Central memory CD4-positive, alpha-beta T cell (primary cell): ENCODE measurements around the gene PRSS2.

Source experiments
- DNase-seq: peaks from one replicate; pipeline ENCODE4 v3.0.0; 2022

The PRSS2 gene

DNA sequence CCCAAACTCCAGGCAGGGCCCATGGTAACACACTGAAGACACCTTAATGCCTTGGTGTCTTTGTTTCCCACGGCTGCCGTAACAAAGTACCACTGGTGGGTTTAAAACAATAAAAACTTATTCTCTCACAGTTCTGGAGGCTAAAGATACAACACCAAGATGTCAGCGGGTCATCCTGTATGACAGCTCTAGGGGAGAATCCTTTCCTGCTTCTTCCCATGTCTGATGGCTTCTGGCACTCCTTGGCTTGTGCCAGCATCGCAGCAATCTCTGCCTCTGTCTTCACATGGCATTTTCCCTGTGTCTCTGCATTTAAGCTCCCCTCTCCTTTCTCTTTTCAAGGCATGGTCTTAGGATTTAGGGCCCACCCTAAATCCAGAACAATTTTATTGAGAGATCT lies 33.1 kb downstream of the PRSS2 start:
- no peak for DNase-seq

DNA sequence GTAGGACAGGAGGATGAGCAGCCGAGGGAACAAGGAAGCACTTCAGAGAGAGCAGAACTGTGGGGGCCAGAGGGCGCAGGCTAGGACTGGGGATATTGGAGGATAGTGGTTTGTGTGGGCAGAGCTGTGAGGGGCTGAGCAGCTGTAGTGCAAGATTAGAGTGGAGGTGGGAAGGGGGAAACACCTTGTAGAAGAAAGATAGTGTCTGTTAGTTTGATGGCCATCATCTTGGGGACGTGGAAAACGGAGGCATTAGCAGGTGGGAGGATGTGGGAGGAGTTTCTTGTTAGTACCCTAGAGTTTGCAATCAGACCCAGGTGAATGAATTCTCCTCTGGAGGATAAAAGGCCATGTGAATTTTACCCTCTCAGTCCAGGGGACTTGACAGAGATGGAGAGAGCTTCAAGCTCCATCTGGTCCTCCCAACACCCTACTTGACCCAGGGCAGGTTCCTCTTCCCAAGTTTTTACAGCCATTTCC lies 34.0 kb downstream of the PRSS2 start:
- DNase-seq: no peak

DNA sequence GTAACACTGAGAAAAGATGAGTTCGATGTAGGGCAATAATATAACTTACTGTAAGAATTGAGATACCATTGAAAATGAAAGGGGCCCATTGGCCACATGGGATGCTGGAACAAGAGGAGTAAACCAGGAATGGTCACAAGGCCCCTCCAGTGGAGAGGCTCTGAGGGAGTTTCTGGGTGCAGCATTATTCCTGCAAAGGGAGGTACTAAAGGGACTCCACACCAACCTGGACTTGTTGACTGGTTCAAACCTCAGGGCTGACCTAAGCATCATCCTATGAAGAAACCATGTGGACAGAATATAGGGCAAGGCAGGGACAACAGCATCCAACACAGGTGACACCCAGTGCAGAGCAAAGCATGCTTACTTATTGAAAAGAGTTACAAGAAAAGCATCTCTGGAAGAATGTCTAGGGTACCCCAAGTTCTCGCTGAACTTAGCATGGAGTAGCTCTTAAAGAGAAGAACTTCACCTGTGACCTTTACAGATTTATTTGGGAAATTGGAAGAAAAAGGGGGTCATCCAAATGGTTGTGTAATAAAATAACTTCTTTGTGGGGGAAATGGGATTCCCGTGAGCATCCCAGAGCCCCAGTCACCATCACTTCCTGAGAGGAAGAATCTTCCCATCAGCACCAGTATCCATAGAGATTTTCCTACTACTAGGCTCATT lies 34.7 kb downstream of the PRSS2 start:
- no peak for DNase-seq

DNA sequence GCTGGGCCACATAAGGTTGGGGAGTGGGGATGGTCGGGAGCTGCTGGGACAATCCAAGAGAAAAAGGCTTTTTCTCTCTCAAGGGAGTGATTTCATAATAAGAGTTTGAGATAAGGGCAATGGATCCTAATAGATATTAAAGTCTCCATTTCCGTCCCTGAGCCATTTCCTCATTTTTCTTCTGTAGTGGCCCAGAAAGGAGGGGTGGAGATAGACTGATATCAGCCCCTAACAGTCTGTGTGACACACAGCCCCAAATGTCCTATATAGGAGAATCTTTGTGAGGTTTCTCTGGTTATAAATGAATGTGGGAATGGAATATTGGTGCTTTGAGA lies 35.2 kb downstream of the PRSS2 start:
- DNase-seq: no peak

DNA sequence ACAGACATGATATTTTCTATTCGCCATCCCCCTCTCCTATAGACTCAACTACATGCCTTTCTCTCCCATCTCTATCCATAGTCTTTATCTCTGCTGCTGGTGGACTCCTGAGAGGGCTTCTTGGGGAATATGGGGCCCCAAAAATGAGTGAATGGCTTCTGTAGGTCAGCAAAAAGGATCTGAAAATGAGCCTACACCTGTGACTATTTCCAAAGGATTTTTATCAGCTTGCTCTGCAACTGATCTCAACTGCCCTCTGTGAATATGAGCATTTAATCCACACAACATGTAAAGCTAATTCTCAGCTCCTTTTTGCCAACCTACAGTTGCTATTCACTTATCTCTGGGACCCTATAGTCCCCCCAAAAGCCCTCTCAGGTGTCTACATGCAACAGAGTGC lies 36.2 kb downstream of the PRSS2 start:
- no peak for DNase-seq

DNA sequence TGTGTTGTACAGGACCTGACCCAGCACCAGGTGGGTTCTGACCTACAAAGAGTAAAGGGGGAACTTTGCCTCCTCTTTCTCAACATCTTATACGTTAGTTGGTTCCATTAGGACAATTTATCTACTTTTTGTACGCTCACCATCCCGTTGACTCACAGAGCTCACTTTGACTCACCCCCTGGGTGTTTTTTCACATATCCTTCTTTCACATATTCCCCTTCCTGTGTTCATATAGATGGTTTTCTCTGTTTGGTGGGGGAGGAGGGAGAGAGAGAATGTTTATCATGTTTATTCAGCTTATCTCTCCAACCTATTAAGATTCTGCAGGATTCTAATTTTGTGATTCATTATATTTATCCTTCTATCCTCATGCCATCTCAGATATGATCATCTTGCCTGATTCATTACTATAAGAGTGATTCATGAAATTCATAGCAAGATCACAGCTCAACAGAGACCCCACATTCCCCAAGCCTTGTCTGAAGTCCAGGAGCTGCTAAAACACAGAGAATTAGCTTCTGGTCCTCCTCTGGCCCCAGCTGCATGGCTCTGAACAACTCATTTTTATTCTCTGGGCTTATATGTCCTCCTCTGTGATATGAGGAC lies 37.2 kb downstream of the PRSS2 start:
- DNase-seq: peak; percentile 68

DNA sequence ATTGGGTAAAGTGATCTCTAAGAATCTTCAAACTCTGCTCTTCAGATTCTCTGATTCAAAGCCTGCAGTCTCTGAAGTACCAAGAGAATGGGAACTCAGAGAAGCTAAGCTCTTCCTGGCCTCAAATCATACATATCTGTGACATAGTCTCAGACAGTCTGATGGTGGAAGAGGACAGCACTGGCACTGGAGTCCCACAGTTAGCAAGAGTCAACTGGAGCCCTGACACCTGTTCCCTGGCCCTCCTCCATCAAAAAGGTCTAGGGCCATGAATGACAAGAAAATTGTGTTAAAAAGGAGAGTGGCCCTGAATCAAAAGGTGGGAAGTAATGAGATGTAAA lies 37.7 kb downstream of the PRSS2 start:
- no peak for DNase-seq

DNA sequence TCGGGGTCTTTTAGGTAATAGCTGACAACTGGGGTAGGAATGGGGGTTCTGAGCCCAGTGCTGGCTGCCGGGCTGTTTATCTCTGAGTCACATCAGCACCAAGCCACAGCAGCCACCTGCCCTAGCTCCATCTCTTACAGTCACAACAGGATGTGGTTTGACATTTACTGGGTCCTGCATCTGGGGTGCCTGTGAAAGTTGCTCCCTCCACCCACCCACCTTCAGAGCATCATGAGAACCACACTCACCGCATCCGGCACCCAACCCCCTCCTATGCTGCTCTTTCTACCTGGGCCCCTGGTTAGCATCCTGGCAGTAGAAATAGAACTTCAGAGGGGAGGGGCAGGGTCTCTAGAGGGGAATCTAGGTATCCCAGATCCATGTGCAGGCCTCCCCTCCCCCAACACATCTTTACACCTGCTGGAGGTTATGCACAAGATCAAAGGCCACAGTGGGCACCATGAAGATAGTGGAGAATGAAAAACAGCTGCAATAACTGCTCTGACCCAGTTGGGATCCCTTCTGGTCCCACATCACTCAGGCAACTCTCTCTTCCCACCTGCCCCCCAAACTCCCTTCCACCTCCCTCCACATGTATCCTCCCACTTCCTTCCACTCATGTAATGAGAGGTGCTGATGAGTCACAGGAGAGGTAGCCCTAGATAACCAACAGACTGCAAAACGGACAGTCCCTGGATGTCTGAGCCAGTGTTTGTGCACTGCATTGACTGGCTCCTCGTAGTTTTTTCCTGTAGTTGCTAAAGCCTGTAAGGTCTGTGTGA lies 38.2 kb downstream of the PRSS2 start:
- DNase-seq: peak; percentile 99

DNA sequence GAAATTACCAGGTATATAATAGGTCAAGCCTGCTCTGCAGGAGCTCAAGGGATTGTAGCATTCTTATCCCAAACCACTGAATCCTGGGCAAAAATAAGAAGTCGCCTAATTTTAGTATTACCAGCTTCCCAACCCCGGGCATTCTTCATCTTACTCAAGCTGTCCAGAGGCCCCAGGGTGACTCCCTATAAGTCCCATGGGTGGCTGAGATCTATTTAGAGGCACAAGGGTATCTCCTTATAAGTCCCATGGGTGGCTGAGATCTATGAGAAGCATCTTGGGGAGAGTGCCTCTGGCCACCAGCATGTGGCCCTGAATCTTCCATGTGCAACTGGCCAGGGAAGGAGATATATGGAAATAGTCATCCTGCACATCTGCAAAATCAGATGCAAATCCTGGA lies 38.9 kb downstream of the PRSS2 start:
- no peak for DNase-seq

DNA sequence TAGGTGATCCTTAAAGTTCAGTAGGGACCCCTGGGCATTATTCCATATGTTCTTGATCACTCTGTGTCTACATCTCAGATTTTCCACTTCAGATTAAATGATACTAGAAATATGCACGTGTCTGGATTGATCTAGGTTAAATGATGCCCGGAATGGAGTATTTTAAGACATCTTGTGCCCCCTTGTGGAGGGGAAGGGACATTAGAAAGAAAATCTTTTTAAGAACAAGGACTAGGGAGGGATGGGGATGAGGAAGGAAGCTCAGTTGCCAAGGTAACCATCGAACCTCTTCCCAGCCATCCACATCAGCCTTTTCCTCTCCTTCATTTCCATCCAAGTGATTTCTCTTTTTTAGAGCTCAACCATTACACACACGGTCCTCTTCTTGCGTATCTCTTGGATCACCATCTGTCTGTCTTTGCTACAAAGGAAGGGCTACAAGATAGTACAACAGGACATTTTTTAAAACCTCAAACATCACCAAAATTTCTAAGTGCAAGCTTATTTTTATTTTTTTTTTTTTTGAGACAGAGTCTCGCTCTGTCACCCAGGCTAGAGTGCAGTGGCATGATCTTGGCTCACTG lies 40.5 kb downstream of the PRSS2 start:
- DNase-seq: peak; percentile 79

DNA sequence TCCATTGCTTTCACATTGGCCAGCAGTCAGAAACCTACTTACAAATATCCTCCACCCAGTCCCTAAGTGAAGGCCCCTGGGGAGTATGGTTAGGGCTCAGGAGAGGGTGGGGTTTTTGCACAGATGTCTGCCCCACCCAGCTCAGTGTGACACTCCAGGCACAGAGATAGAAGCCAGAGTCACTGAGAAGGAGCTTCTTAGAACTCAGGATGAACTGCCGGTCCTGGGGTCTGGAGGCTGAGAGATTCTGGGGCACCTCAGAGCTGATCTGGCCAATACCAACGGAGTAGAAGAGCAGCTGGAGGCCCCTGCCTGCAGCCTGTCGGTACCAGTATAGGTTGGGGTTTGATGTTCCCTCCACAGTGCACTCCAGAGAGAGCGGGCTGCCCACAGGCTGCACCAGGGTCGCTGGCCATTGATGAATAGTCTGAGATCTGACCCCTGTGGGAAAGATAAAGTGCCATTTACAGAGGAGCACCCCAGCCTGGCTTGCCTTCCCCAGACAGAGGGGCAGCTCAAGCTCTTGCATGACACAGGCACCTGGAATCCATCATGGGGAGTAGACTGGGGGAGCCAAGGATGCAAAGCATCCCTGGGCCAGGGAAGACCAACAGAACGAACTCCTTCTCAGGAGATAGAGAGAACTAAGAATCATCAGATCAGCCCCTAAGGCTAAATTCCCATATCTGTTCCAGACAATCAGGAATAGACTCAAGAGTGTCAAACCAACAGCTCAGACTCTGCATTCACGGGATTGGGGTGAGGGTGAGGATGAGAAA lies 41.9 kb downstream of the PRSS2 start:
- no peak for DNase-seq

DNA sequence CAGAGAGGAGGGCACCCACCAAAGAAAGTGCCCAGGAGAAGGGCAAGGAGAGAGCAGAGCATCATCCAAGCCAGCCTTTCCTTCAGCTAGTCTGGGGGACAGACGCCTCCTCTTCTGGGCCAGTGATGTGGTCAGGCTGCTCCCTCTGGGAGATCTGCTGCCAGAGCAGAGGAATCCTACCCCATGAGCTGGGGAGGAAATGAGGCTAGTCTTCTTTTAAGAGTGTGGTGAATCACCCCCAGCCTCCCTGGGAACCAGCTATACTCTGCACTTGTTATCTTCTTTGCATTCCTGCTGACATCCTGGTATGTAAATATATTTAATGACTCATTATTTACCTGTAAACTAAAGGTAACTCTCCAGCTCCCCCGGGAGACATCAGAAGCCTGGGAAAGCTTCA lies 42.5 kb downstream of the PRSS2 start:
- DNase-seq: no peak

DNA sequence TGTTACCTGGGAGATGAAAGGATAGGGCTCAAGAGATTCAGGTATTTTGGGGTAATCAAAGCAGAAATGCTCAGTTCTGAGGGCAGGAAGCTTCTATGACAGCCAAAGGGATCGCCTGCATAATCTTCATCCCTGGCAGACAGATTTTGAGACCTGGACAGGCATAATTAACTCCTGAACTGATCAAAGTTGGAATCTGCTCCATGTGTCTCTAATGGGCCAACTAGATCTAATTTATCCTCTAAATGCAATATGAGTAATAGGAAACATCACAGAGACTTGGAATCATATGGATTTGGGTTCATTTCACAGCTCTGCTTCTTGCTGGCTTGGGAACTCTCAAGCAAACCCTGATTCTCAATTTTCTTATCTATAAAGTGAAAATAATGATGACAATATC lies 42.9 kb downstream of the PRSS2 start:
- no peak for DNase-seq

DNA sequence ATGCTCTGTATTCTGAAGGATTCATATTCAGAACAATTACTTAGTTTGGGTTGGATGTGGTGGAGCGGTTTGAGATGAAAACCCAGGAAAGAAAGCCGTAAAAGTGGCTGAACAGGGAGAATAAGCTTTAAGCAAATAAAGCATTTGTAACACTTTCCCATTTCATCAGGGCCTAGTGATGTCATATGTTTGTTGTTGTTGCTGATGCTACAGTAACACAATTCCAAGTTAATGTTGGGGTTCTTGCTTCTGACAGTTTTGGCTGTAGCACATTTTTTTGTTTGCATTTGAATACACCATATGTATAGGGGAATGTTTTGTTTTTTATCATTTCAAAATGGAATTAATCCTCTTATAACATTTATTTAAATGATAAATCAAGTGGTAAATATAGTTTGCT lies 43.7 kb downstream of the PRSS2 start:
- no peak for DNase-seq

DNA sequence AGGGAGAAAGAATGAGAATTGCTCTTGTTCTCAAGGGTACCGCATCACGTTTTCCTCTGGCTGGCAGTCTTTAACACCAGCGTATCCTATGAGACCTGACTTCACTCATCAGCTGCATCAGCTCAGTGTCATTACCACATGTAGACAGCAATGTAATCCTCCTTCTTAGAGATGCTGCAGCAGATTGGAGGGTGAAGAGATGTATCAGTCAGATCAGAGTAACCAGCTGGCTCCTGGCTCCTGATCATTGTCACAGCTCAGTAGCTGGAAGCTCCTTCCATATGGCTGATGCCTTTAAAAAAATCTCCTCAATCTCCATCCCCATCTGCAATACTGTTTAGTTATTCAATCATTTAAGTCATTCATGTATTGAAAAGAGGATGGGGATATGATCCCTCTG lies 44.4 kb downstream of the PRSS2 start:
- no peak for DNase-seq

DNA sequence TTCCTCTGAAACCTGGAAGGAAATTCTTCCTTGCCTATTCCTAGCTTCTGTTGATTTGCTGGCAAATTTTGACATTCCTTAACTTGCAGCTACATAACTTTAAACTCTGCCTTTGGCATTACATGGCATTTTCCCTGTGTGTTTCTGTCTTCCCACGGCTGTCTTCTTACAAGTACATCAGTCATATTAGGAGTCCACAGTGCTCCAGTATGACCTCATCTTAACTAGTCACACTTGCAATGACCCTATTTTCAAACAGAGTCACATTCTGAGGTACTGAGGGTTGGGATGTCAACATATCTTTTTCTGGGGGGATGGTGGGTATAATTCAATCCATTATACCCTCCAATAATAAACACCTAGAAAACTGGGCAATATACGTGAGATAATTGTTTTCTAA lies 46.7 kb downstream of the PRSS2 start:
- no peak for DNase-seq

DNA sequence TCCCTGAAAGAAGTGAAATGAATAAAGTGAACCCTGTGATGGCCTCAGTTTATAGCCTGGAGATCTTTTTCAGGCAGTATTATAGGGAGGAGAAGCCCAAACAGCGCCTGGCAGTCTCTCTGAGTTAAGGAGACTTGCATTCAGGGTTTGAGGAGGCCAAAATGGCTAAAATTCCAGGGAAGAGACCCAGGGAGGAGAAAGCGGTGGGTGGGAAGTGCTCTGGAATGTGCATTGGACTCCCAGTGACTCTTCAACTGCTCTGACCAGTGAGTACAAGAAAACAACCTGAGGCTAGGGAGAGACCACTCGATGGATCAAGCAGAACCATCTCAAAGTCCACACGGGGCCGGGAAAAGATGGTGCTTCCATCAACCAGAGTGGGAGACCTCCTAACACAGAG lies 48.8 kb downstream of the PRSS2 start:
- DNase-seq: no peak

DNA sequence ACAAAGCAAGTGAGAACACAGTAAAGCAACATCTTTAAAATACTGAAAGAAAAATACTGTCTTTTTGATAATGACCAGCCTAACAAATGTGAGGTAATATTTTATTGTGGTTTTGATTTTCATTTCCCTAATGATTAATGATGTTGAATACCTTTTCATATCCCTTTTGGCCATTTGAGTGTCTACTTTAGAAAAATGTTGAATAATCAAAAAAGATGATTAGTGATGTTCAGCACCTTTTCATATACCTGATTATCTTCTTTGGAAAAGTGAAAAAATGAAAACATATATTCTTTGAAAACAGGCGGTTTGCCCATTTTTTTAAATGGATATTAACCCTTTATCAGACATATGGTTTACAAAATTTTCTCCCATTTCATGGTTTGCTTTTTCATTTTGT lies 51.9 kb downstream of the PRSS2 start:
- DNase-seq: no peak
